GM10266 (cell line): Measurements from ENCODE around the gene CROCC.
"Not testable (repeated sequence)": the region's sequence is repeated elsewhere in the genome, so short reads cannot be mapped to it uniquely, and the experiment has no call there.

Source experiments
- DNase-seq: peaks from one replicate; pipeline ENCODE4 v3.0.0; 2012; ENCODE audit errors: extremely low spot score
- CTCF ChIP-seq: IDR thresholded peaks from 2 replicates; pipeline ENCODE4 v1.5.1; 2012; ENCODE audit warnings: mild to moderate bottlenecking, low read depth; ENCODE audit not compliant: control insufficient read depth, insufficient read depth; ENCODE audit errors: missing control alignments

Gene CROCC

GRCh38 chr1:16888860-16889816 lies 32.6 kb upstream of the CROCC start:
- TF ChIP-seq CTCF: no peak
- DNase-seq: no peak

DNA sequence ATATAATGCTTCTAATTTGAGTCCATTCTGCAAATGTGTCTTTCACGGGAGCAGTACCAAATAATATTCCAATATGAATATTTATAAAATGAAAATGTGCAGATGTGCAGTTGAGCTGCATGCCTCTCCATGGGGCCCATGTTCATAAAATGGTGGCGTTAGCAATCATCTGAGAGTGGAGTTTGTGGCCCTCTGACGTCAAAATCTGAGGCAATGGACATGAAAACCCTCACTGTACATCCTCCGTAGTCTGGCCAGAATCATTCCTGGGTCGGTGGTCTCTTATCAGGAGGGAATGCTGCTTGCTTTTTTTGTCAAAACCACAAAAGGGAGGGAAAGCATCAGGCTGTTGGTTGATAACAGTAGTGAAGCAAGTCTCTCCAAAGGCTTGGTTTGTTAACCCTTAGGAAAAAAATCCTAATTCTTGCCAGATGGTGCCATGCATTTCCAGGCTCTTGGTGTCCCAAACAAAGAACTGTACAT lies 31.2 kb upstream of the CROCC start:
- DNase-seq: not testable (repeated sequence)

- not testable (repeated sequence) for DNase-seq
These were observed 30.7 kb upstream of the CROCC start for GRCh38 chr1:16891057-16891456.

- not testable (repeated sequence) for DNase-seq
These were observed 28.7 kb upstream of the CROCC start for GRCh38 chr1:16892978-16893525.

DNA sequence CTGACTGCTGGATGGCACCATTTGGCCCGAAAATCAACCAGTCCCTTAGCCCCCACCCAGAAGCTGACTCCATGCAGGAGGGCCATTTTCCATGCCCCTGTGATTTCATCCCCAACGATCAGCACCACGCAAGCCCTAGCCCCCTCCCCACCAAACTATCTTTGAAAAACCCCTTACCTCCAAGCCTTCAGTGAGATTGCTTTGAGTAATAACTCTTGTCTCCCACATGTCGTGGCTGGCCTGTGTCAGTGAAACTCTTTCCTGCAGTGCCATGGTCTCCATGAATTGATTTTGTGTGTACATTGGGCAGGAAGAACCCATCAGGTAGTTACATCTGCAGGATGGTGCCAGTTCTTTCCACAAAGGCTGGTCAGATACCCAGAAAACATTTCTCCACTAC lies 27.9 kb upstream of the CROCC start:
- not testable (repeated sequence) for DNase-seq

DNA sequence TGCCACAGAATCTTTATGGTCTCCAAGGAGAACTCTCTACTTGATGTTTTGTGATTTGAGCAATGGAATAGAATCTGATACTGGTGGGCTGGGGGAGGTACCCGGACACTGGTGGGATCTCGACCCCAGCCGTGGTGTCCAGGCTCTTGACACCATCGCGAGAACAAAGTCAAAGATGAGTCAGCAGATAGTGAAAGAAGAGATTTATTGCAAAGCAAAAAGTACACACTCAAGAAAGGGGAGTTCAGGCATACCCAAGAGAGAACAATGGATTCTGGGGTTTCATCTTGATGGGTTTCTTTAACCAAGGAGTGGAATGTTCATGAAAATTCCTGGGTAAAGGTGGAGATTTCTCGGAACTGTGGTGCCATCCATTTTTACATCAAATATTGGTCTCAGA lies 27.4 kb upstream of the CROCC start:
- DNase-seq: not testable (repeated sequence)

GRCh38 chr1:16895233-16895597 lies 26.5 kb upstream of the CROCC start:
- not testable (repeated sequence) for DNase-seq

DNA sequence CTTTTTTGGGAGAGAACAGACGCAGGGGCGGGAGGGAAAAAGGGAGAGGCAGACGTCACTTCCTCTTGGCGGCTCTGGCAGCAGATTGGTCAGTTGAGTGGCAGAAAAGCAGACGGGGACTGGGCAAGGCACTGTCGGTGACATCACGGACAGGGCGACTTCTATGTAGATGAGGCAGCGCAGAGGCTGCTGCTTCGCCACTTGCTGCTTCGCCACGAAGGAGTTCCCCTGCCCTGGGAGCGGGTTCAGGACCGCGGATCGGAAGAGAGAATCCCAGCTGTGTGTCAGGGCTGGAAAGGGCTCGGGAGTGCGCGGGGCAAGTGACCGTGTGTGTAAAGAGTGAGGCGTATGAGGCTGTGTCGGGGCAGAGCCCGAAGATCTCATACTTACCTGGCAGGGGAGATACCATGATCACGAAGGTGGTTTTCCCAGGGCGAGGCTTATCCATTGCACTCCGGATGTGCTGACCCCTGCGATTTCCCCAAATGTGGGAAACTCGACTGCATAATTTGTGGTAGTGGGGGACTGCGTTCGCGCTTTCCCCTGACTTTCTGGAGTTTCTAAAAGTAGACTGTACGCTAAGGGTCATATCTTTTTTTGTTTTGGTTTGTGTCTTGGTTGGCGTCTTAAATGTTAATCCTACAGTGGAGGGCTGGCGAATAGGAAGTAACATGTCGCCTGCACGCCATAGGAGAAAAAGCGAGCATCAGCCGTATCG lies 26.0 kb upstream of the CROCC start, which contains the start of gene RNU1-2:
RNU1-2 (plus strand) TSS at position 383 of the 718 bp plus-strand sequence.
- peak; percentile 73 for DNase-seq

- not testable (repeated sequence) for DNase-seq
These were observed 25.2 kb upstream of the CROCC start for GRCh38 chr1:16896316-16897055.

- not testable (repeated sequence) for DNase-seq
These were observed 24.1 kb upstream of the CROCC start for GRCh38 chr1:16897653-16898052.

- not testable (repeated sequence) for DNase-seq
These were observed 23.4 kb upstream of the CROCC start for GRCh38 chr1:16898298-16898697.

DNA sequence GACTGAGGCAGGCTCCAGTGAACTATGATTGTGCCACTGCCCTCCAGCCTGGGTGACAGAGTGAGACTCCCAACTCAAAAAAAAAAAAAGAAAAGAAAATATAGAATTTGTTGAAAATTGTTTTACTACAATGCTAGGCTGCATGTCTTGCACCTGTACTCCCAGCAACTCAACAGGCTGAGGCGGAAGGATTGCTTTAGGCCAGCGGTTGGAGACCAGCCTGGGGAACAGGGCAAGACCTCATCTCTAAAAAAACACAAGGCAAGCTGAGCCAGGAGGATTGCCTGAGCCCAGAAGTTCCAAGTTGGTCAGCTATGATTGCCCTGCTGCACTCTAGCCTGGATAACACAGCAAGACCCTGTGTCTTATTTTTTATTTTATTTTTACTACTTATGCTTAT lies 22.7 kb upstream of the CROCC start:
- DNase-seq: not testable (repeated sequence)

- DNase-seq: no peak
- TF ChIP-seq CTCF: peak; percentile 16
These were observed 21.0 kb upstream of the CROCC start for GRCh38 chr1:16900751-16901150.

- DNase-seq: not testable (repeated sequence)
These were observed 20.4 kb upstream of the CROCC start for GRCh38 chr1:16901371-16901770.
